H9 (cell line): ENCODE data around the gene RASGRF2. TPM values are rescaled to one million over a fixed set of nuclear protein-coding genes. Genes with fewer than 3 reads are reported as not detected.

ENCODE experiments used
- DNase-seq: peaks from one replicate; pipeline ENCODE4 v3.0.0-alpha.2; 2017
- H2AFZ ChIP-seq: one replicate; pipeline ENCODE4 v1.6.1; 2013; ENCODE audit warnings: mild to moderate bottlenecking, low read length, control low read depth, moderate library complexity
- H2AK5ac ChIP-seq: 2 replicates; pipeline ENCODE4 v1.6.1; 2013; ENCODE audit warnings: low read length, control low read depth, mixed read lengths; ENCODE audit not compliant: insufficient read length
- H2BK120ac ChIP-seq: one replicate; pipeline ENCODE4 v1.6.1; 2013; ENCODE audit warnings: low read depth, mild to moderate bottlenecking, low read length, control low read depth, inconsistent platforms; ENCODE audit not compliant: poor library complexity, severe bottlenecking
- H2BK12ac ChIP-seq: 2 replicates; pipeline ENCODE4 v1.6.1; 2013; ENCODE audit warnings: low read length, control low read depth, mixed read lengths, low read depth; ENCODE audit not compliant: insufficient read length
- H2BK15ac ChIP-seq: 2 replicates; pipeline ENCODE4 v1.6.1; 2013; ENCODE audit warnings: low read depth, low read length, control low read depth
- H2BK20ac ChIP-seq: one replicate; pipeline ENCODE4 v1.6.1; 2013; ENCODE audit warnings: low read depth, mild to moderate bottlenecking, low read length, control low read depth, inconsistent platforms; ENCODE audit not compliant: poor library complexity, severe bottlenecking
- H2BK5ac ChIP-seq: 2 replicates; pipeline ENCODE4 v1.6.1; 2013; ENCODE audit warnings: low read length, control low read depth, mixed read lengths; ENCODE audit not compliant: insufficient read length
- H3K14ac ChIP-seq: 2 replicates; pipeline ENCODE4 v1.6.1; 2013; ENCODE audit warnings: low read length, control low read depth; ENCODE audit not compliant: insufficient read depth
- H3K18ac ChIP-seq: 2 replicates; pipeline ENCODE4 v1.6.1; 2013; ENCODE audit warnings: low read depth, mild to moderate bottlenecking, mixed read lengths, low read length, control low read depth; ENCODE audit not compliant: insufficient read length
- H3K23ac ChIP-seq: 2 replicates; pipeline ENCODE4 v1.6.1; 2013; ENCODE audit warnings: low read length, control low read depth, mixed read lengths, low read depth; ENCODE audit not compliant: insufficient read length
- H3K23me2 ChIP-seq: 2 replicates; pipeline ENCODE4 v1.6.1; 2013; ENCODE audit warnings: low read depth, mild to moderate bottlenecking, mixed read lengths, low read length, control low read depth; ENCODE audit not compliant: insufficient read length, poor library complexity, severe bottlenecking
- H3K27ac ChIP-seq: 2 replicates; pipeline ENCODE4 v1.5.1; 2013; ENCODE audit warnings: low read length, control low read depth, mixed read lengths, low read depth; ENCODE audit not compliant: insufficient read length
- H3K27me3 ChIP-seq: 2 replicates; pipeline ENCODE4 v1.6.1; 2013; ENCODE audit warnings: low read length, control low read depth, inconsistent platforms; ENCODE audit not compliant: insufficient read depth
- H3K4ac ChIP-seq: 2 replicates; pipeline ENCODE4 v1.6.1; 2013; ENCODE audit warnings: low read depth, mild to moderate bottlenecking, control low read depth, inconsistent platforms, low read length, moderate library complexity
- H3K4me1 ChIP-seq: 2 replicates; pipeline ENCODE4 v1.6.1; 2013; ENCODE audit warnings: low read length, control low read depth, inconsistent platforms; ENCODE audit not compliant: insufficient read depth
- H3K4me2 ChIP-seq: 2 replicates; pipeline ENCODE4 v1.6.1; 2013; ENCODE audit warnings: low read length, control low read depth, mixed read lengths; ENCODE audit not compliant: insufficient read length, insufficient read depth
- H3K56ac ChIP-seq: 2 replicates; pipeline ENCODE4 v1.6.1; 2013; ENCODE audit warnings: low read depth, mild to moderate bottlenecking, mixed read lengths, low read length, control low read depth; ENCODE audit not compliant: insufficient read length
- H3K79me1 ChIP-seq: 2 replicates; pipeline ENCODE4 v1.6.1; 2013; ENCODE audit warnings: low read depth, mild to moderate bottlenecking, moderate library complexity, low read length, control low read depth, inconsistent platforms; ENCODE audit not compliant: insufficient read depth, poor library complexity, severe bottlenecking
- H3K79me2 ChIP-seq: 2 replicates; pipeline ENCODE4 v1.6.1; 2013; ENCODE audit warnings: low read length, control low read depth, inconsistent platforms; ENCODE audit not compliant: insufficient read depth
- H3K9ac ChIP-seq: 2 replicates; pipeline ENCODE4 v1.6.1; 2013; ENCODE audit warnings: low read length, control low read depth, mixed read lengths; ENCODE audit not compliant: insufficient read length; ENCODE audit errors: extremely low read depth
- H3K9me3 ChIP-seq: one replicate; pipeline ENCODE4 v1.6.1; 2013; ENCODE audit warnings: low read depth, low read length, inconsistent platforms; ENCODE audit not compliant: control insufficient read depth
- H3T11ph ChIP-seq: one replicate; pipeline ENCODE4 v1.6.1; 2013; ENCODE audit warnings: mild to moderate bottlenecking, low read length, control low read depth, inconsistent platforms
- H4K20me1 ChIP-seq: one replicate; pipeline ENCODE4 v1.6.1; 2013; ENCODE audit not compliant: control insufficient read depth, insufficient read length, insufficient read depth
- H4K5ac ChIP-seq: 2 replicates; pipeline ENCODE4 v1.6.1; 2013; ENCODE audit warnings: low read depth, mild to moderate bottlenecking, mixed read lengths, low read length, control low read depth; ENCODE audit not compliant: insufficient read length
- H4K8ac ChIP-seq: replicated peaks from 2 replicates; pipeline ENCODE4 v1.6.1; 2013; ENCODE audit warnings: low read length, control low read depth, mixed read lengths, low read depth; ENCODE audit not compliant: insufficient read length
- H4K91ac ChIP-seq: 2 replicates; pipeline ENCODE4 v1.6.1; 2013; ENCODE audit warnings: low read depth, mild to moderate bottlenecking, moderate library complexity, mixed read lengths, low read length, control low read depth; ENCODE audit not compliant: insufficient read length
- H3K27ac Mint-ChIP-seq, 3 experiments: 2 replicates in 2 of 3; 3 replicates in 1 of 3; pipeline ENCODE4 v1.8.0; 2020 to 2021; ENCODE audit warnings: mixed read lengths in 3 of 3, mild to moderate bottlenecking in 1 of 3, moderate library complexity in 1 of 3
- H3K27me3 Mint-ChIP-seq: 2 replicates; pipeline ENCODE4 v1.8.0; 2021; ENCODE audit warnings: low read depth, mild to moderate bottlenecking, moderate library complexity, mixed read lengths
- H3K36me3 Mint-ChIP-seq, 3 experiments: 2 replicates in 2 of 3; 3 replicates in 1 of 3; pipeline ENCODE4 v1.8.0; 2020 to 2021; ENCODE audit warnings: low read depth in 3 of 3, mixed read lengths in 3 of 3; ENCODE audit not compliant: insufficient read depth in 1 of 3
- H3K4me1 Mint-ChIP-seq, 2 experiments: 2 replicates each; pipeline ENCODE4 v1.8.0; 2020; ENCODE audit warnings: mixed read lengths in 2 of 2
- H3K4me3 Mint-ChIP-seq, 2 experiments: 2 replicates in 1 of 2; 3 replicates in 1 of 2; pipeline ENCODE4 v1.8.0; 2020 to 2021; ENCODE audit warnings: mild to moderate bottlenecking in 2 of 2, mixed read lengths in 2 of 2, moderate library complexity in 1 of 2
- H3K9me3 Mint-ChIP-seq, 2 experiments: 2 replicates in 1 of 2; 3 replicates in 1 of 2; pipeline ENCODE4 v1.8.0; 2020; ENCODE audit warnings: mild to moderate bottlenecking in 2 of 2, mixed read lengths in 2 of 2, moderate library complexity in 1 of 2
- CTCF ChIP-seq: fragments of 200-600 bp; sonication (generic); conservative IDR thresholded peaks from 3 replicates; pipeline ENCODE4 v1.8.0; 2021; ENCODE audit warnings: antibody characterized with exemption, mild to moderate bottlenecking
- WGBS: extraction: QIAGEN DNeasy Blood & Tissue Kit; methylation state at CpG from one replicate; pipeline ENCODE4 v1.1.7; 2013; ENCODE audit warnings: missing lambda C conversion rate, low lambda C conversion rate, mixed read lengths; ENCODE audit not compliant: insufficient read length; ENCODE audit errors: extremely low coverage; 5-methylcytosine and 5-hydroxymethylcytosine counted together
- total RNA-seq: library from RNA; stranded (reverse); gene quantifications from 2 replicates; pipeline ENCODE4 v1.2.1, GENCODE V29; 2021

RASGRF2 gene
- total RNA-seq, 1 experiment from 2014 or later: 13.5 TPM

- no peak overlapping the region for H4K91ac ChIP-seq
- H3K23ac ChIP-seq: no peak overlapping the region
- peaks cover 43 to 47% of the 10 kb centered on the region in 2 experiments for H3K4me1 Mint-ChIP-seq
- no peaks in the 10 kb centered on the region; the same call in 1 of the 2 replicates for H3K27me3 ChIP-seq
- no peak for TF ChIP-seq CTCF
- H3K79me2 ChIP-seq: peaks cover 4% of the 10 kb centered on the region; the same call in 1 of the 2 replicates
- H3T11ph ChIP-seq: no peak overlapping the region
- no peak overlapping the region for H2BK12ac ChIP-seq
- peaks cover 8% of the 10 kb centered on the region for H3K23me2 ChIP-seq
- no peak for DNase-seq
- H2BK20ac ChIP-seq: no peak overlapping the region
- no peak overlapping the region for H4K8ac ChIP-seq
- H2AFZ ChIP-seq: no peak overlapping the region
- no peak overlapping the region for H3K4ac ChIP-seq
- peak overlapping the region; percentile 81 for H3K27ac ChIP-seq
- H4K5ac ChIP-seq: no peak overlapping the region
- no peak overlapping the region for H2BK15ac ChIP-seq
- no peak overlapping the region for H2BK120ac ChIP-seq
- no peaks in the 10 kb centered on the region for H3K9me3 ChIP-seq
- H3K56ac ChIP-seq: no peak overlapping the region
- no peaks in the 10 kb centered on the region for H3K79me1 ChIP-seq
- H3K18ac ChIP-seq: no peak overlapping the region
- peaks cover 3% of the 10 kb centered on the region in 2 experiments; a peak in 2 of 5 replicates for H3K9me3 Mint-ChIP-seq
- H3K9ac ChIP-seq: no peak overlapping the region
- no peak overlapping the region for H3K14ac ChIP-seq
- peaks cover 17% of the 10 kb centered on the region for H3K27me3 Mint-ChIP-seq
- WGBS: no CpG with 5 or more reads among the region's 7 CpGs
- H2AK5ac ChIP-seq: no peak overlapping the region
- peak overlapping the region; percentile 41 for H3K4me2 ChIP-seq
- peaks cover 0 to 4% (median 0%) of the 10 kb centered on the region in 3 experiments; a peak in 1 of 7 replicates for H3K36me3 Mint-ChIP-seq
- H2BK5ac ChIP-seq: no peak overlapping the region
- H3K4me3 Mint-ChIP-seq: no peak overlapping the region
- H4K20me1 ChIP-seq: no peaks in the 10 kb centered on the region
- H3K4me1 ChIP-seq: peaks cover 22% of the 10 kb centered on the region; the same call in 1 of the 2 replicates
- H3K27ac Mint-ChIP-seq: peak overlapping the region in 1 of 3 experiments; percentile 39; a peak in 2 of 7 replicates
Measured at GRCh38 chr5:80956272-80956671, 3.9 kb upstream of the RASGRF2 start.
